SK-MEL-5 (cell line): ENCODE measurements around the gene MAFF. TPM values are rescaled to one million over a fixed set of nuclear protein-coding genes. Genes with fewer than 3 reads are reported as not detected.
"Not testable (repeated sequence)": the region's sequence is repeated elsewhere in the genome, so short reads cannot be mapped to it uniquely, and the experiment has no call there.

Experiments used
- DNase-seq: peaks from one replicate; pipeline ENCODE4 v3.0.0-alpha.2; 2016; ENCODE audit warnings: low read depth, low spot score
- in situ Hi-C: cut with HindIII; loops from 2 replicates; pipeline ENCODE4 v1.10.0; 2016; ENCODE audit warnings: low sequenced_read_pairs, high pct_unique_total_duplicates, low pct_unique_long_range_greater_than_20kb
- total RNA-seq: library from RNA; depleted of rRNA; stranded (reverse); fragments of >200 nt; shearing (Covaris generic); gene quantifications from 2 replicates; pipeline ENCODE4 v1.2.3, GENCODE V29; 2014

Gene MAFF
- total RNA-seq, 1 experiment from 2014 or later = 181 TPM

- no peak for DNase-seq
- in situ Hi-C loops = no loop called here
Observed at GRCh38 chr22:38175206-38176118, 26.3 kb upstream of the MAFF start.

- in situ Hi-C loops = no loop called here
- peak; percentile 99 for DNase-seq
Observed at GRCh38 chr22:38176170-38176741, 25.5 kb upstream of the MAFF start.

- in situ Hi-C loops = no loop called here
- no peak for DNase-seq
Observed at GRCh38 chr22:38177044-38177443, 24.8 kb upstream of the MAFF start.

- DNase-seq, in situ Hi-C loops: not testable (repeated sequence)
Observed at GRCh38 chr22:38177571-38177925, 24.2 kb upstream of the MAFF start.

- DNase-seq = peak; percentile 96
- in situ Hi-C loops = no loop called here
Observed at GRCh38 chr22:38177926-38178604, 23.7 kb upstream of the MAFF start.

GRCh38 chr22:38178605-38178937, 23.2 kb upstream of the MAFF start:
- DNase-seq, in situ Hi-C loops: not testable (repeated sequence)

- in situ Hi-C loops = no loop called here
- peak; percentile 68 for DNase-seq
Observed at GRCh38 chr22:38180841-38181452, 20.8 kb upstream of the MAFF start.

- in situ Hi-C loops = no loop called here
- DNase-seq = peak; percentile 99
Observed at GRCh38 chr22:38181453-38182200, 20.2 kb upstream of the MAFF start, which contains the start of gene PLA2G6. TSS of gene PLA2G6 (minus strand) at chr22:38181830. CDS start at chr22:38169426, 12,404 bp downstream.

GRCh38 chr22:38184788-38185187, 17.0 kb upstream of the MAFF start:
- DNase-seq = no peak
- in situ Hi-C loops = no loop called here

- in situ Hi-C loops = no loop called here
- DNase-seq = no peak
Observed at GRCh38 chr22:38186429-38186828, 15.4 kb upstream of the MAFF start.

GRCh38 chr22:38187413-38188212, 14.2 kb upstream of the MAFF start:
- no peak for DNase-seq
- in situ Hi-C loops = no loop called here

GRCh38 chr22:38189104-38189503, 12.7 kb upstream of the MAFF start:
- in situ Hi-C loops = no loop called here

GRCh38 chr22:38190581-38190980, 11.2 kb upstream of the MAFF start:
- in situ Hi-C loops = no loop called here

More at GRCh38 chr22:38189104-38189503, 12.7 kb upstream of the MAFF start:
- DNase-seq = no peak

GRCh38 chr22:38191055-38191454, 10.7 kb upstream of the MAFF start:
- in situ Hi-C loops = no loop called here
- DNase-seq = no peak

More at GRCh38 chr22:38190581-38190980, 11.2 kb upstream of the MAFF start:
- no peak for DNase-seq

GRCh38 chr22:38191731-38192474, 9.9 kb upstream of the MAFF start:
- in situ Hi-C loops = no loop called here
- no peak for DNase-seq

- in situ Hi-C loops = no loop called here
- no peak for DNase-seq
Observed at GRCh38 chr22:38192475-38192863, 9.3 kb upstream of the MAFF start.
